ENCODE results near the gene CPE.

The CPE gene

GRCh38 chr4:165378398-165378744 lies 437 bp upstream of the CPE start:
- TF ChIP-seq REST (IDR thresholded peaks at IDR 0.05; ENCODE audit: insufficient read depth in 1 of 2, low read depth in 2 of 2, low read length in 2 of 2), result no peak
- no peak for TF ChIP-seq POLR2AphosphoS5 (IDR thresholded peaks at IDR 0.05; ENCODE audit: low read depth, low read length)
- no peak for TF ChIP-seq SIN3A (IDR thresholded peaks at IDR 0.05; ENCODE audit: borderline replicate concordance, insufficient read depth, low read length)
- no peak for TF ChIP-seq FOXP2 (optimal IDR thresholded peaks at IDR 0.05; ENCODE audit: borderline replicate concordance, extremely low read depth, extremely low read length, insufficient read depth)

- TF ChIP-seq TAF1 (IDR thresholded peaks at IDR 0.05; ENCODE audit: borderline replicate concordance, insufficient read depth, low read length) (no peak), SIN3A (IDR thresholded peaks at IDR 0.05; ENCODE audit: borderline replicate concordance, insufficient read depth, low read length) (no peak)
Measured at GRCh38 chr4:165379678-165380064, 863 bp downstream of the CPE start.

GRCh38 chr4:165380805-165381204 lies 2.0 kb downstream of the CPE start:
- TF ChIP-seq SIN3A (IDR thresholded peaks at IDR 0.05; ENCODE audit: borderline replicate concordance, insufficient read depth, low read length) (no peak), REST (IDR thresholded peaks at IDR 0.05; ENCODE audit: insufficient read depth in 1 of 2, low read depth in 2 of 2, low read length in 2 of 2) (no peak), POLR2AphosphoS5 (IDR thresholded peaks at IDR 0.05; ENCODE audit: low read depth, low read length) (no peak), TAF1 (IDR thresholded peaks at IDR 0.05; ENCODE audit: borderline replicate concordance, insufficient read depth, low read length) (no peak), FOXP2 (optimal IDR thresholded peaks at IDR 0.05; ENCODE audit: borderline replicate concordance, extremely low read depth, extremely low read length, insufficient read depth) (no peak)

- no peak for TF ChIP-seq REST (IDR thresholded peaks at IDR 0.05; ENCODE audit: insufficient read depth in 1 of 2, low read depth in 2 of 2, low read length in 2 of 2)
- TF ChIP-seq POLR2AphosphoS5 (IDR thresholded peaks at IDR 0.05; ENCODE audit: low read depth, low read length), result no peak
- no peak for TF ChIP-seq SIN3A (IDR thresholded peaks at IDR 0.05; ENCODE audit: borderline replicate concordance, insufficient read depth, low read length)
Measured at GRCh38 chr4:165381821-165382373, 3.1 kb downstream of the CPE start.

GRCh38 chr4:165382640-165383039 lies 3.8 kb downstream of the CPE start:
- TF ChIP-seq TAF1 (IDR thresholded peaks at IDR 0.05; ENCODE audit: borderline replicate concordance, insufficient read depth, low read length), result no peak
- TF ChIP-seq SIN3A (IDR thresholded peaks at IDR 0.05; ENCODE audit: borderline replicate concordance, insufficient read depth, low read length), result no peak

GRCh38 chr4:165383591-165384073 lies 4.8 kb downstream of the CPE start:
- TF ChIP-seq SIN3A (IDR thresholded peaks at IDR 0.05; ENCODE audit: borderline replicate concordance, insufficient read depth, low read length) (no peak), POLR2AphosphoS5 (IDR thresholded peaks at IDR 0.05; ENCODE audit: low read depth, low read length) (no peak), TAF1 (IDR thresholded peaks at IDR 0.05; ENCODE audit: borderline replicate concordance, insufficient read depth, low read length) (no peak), REST (IDR thresholded peaks at IDR 0.05; ENCODE audit: insufficient read depth in 1 of 2, low read depth in 2 of 2, low read length in 2 of 2) (no peak), FOXP2 (optimal IDR thresholded peaks at IDR 0.05; ENCODE audit: borderline replicate concordance, extremely low read depth, extremely low read length, insufficient read depth) (no peak)

All from PFSK-1 (cell line).